GM19193 (cell line): ENCODE results near the gene LTBP1.

Source experiments
- POLR2A ChIP-seq: IDR thresholded peaks from 4 replicates; pipeline ENCODE4 v1.6.1; 2011; ENCODE audit not compliant: insufficient read depth, insufficient read length; ENCODE audit errors: extremely low read depth

The LTBP1 gene

GRCh38 chr2:33168425-33168824 is 221.7 kb downstream of the LTBP1 start:
- no peak for TF ChIP-seq POLR2A

GRCh38 chr2:33168922-33169321 is 222.2 kb downstream of the LTBP1 start:
- TF ChIP-seq POLR2A, result no peak

GRCh38 chr2:33177627-33178026 is 230.9 kb downstream of the LTBP1 start:
- no peak for TF ChIP-seq POLR2A

GRCh38 chr2:33178209-33178608 is 231.5 kb downstream of the LTBP1 start:
- TF ChIP-seq POLR2A, result no peak

GRCh38 chr2:33180915-33181314 is 234.2 kb downstream of the LTBP1 start:
- TF ChIP-seq POLR2A, result no peak

- no peak for TF ChIP-seq POLR2A
Observed at GRCh38 chr2:33181466-33181865, 234.7 kb downstream of the LTBP1 start.

GRCh38 chr2:33184041-33184440 is 237.3 kb downstream of the LTBP1 start:
- no peak for TF ChIP-seq POLR2A

GRCh38 chr2:33186937-33187336 is 240.2 kb downstream of the LTBP1 start:
- no peak for TF ChIP-seq POLR2A

GRCh38 chr2:33188799-33189198 is 242.0 kb downstream of the LTBP1 start:
- no peak for TF ChIP-seq POLR2A

- no peak for TF ChIP-seq POLR2A
Observed at GRCh38 chr2:33190393-33190937, 243.7 kb downstream of the LTBP1 start.

- no peak for TF ChIP-seq POLR2A
Observed at GRCh38 chr2:33195891-33196290, 249.1 kb downstream of the LTBP1 start.

- no peak for TF ChIP-seq POLR2A
Observed at GRCh38 chr2:33196700-33197099, 249.9 kb downstream of the LTBP1 start.

- no peak for TF ChIP-seq POLR2A
Observed at GRCh38 chr2:33197198-33197938, 250.6 kb downstream of the LTBP1 start.

- TF ChIP-seq POLR2A, result no peak
Observed at GRCh38 chr2:33202641-33203522, 256.1 kb downstream of the LTBP1 start.

- no peak for TF ChIP-seq POLR2A
Observed at GRCh38 chr2:33204945-33205344, 258.2 kb downstream of the LTBP1 start.
